Psoas muscle (tissue), 8 donors: ENCODE measurements around the gene AGBL2. TPM values are rescaled to one million over a fixed set of nuclear protein-coding genes. Genes with fewer than 3 reads are reported as not detected.
"Not testable (repeated sequence)": the region's sequence is repeated elsewhere in the genome, so short reads cannot be mapped to it uniquely, and the experiment has no call there.

Source experiments
- ATAC-seq, 4 donors: fragments of 200-7000 bp; cut with Tn5 transposase; one replicate each; pipeline ENCODE4 v1.9.1; 2020; ENCODE audit warnings: moderate library complexity in 3 of 4, mild to moderate bottlenecking in 2 of 4
- DNase-seq, 2 donors: peaks; one replicate each; pipeline ENCODE4 v3.0.0-alpha.2; 2020
- H3K27ac ChIP-seq: fragments of 200-600 bp; one replicate; pipeline ENCODE4 v1.8.0; 2022
- H3K27me3 ChIP-seq, 3 donors: fragments of 200-600 bp in 1 of 3; one replicate each; pipeline versions ENCODE4 v1.6.1 to v1.8.0; 2013 to 2022; ENCODE audit warnings: low read length in 2 of 3, mild to moderate bottlenecking in 2 of 3, moderate library complexity in 1 of 3; ENCODE audit not compliant: insufficient read depth in 3 of 3
- H3K36me3 ChIP-seq, 2 donors: fragments of 200-600 bp in 1 of 2; one replicate each; pipeline versions ENCODE4 v1.6.1 to v1.8.0; 2013 to 2022; ENCODE audit warnings: low read depth in 1 of 2, mild to moderate bottlenecking in 1 of 2, moderate library complexity in 1 of 2; ENCODE audit not compliant: insufficient read depth in 1 of 2
- H3K4me1 ChIP-seq: fragments of 200-600 bp; one replicate; pipeline ENCODE4 v1.8.0; 2022
- H3K4me3 ChIP-seq: fragments of 200-600 bp; one replicate; pipeline ENCODE4 v1.8.0; 2022; ENCODE audit warnings: mild to moderate bottlenecking
- H3K9me3 ChIP-seq: fragments of 200-600 bp; one replicate; pipeline ENCODE4 v1.8.0; 2022
- WGBS, 3 donors: extraction: QIAGEN DNeasy Blood & Tissue Kit; methylation state at CpG; one replicate each; pipeline versions ENCODE4 v1.1.6 to v1.1.7; 2013; 5-methylcytosine and 5-hydroxymethylcytosine counted together
- intact Hi-C, 2 donors: fragments of 100-400 bp; cut with DNase I; formaldehyde crosslinking; loops; one replicate each; pipeline versions ENCODE4 v1.11.0 to v1.14.2; 2022
- long read RNA-seq, 2 donors: library from polyadenylated mRNA; unstranded; transcript quantifications; one replicate each; pipeline ENCODE4 v2.0.0, GENCODE V29; 2021
- polyA plus RNA-seq, 3 donors: library from polyadenylated mRNA; stranded (reverse); fragments of 200-250 nt; gene quantifications; one replicate each; pipeline ENCODE4 v1.2.3, GENCODE V29; 2013
- total RNA-seq, 4 donors: library from RNA; stranded (reverse); fragmentation: NEBNext Ultra II Directional in 2 of 4; extraction: Animal tissue kit (Norgen Biotek cat#: 25700) in 2 of 4; gene quantifications; one replicate each; pipeline versions ENCODE4 v1.2.1 to v1.2.4, GENCODE V29; 2021 to 2023
- TF ChIP-seq, protein P1 (sequence below): fragments of 200-600 bp; IDR thresholded peaks from one replicate; pipeline ENCODE4 v1.8.0; 2022; ENCODE audit warnings: antibody characterized with exemption
- donor health status: healthy with polysubstance abuse.
- donor health status: DM: no; HTN: no; CAD: no; lungs with moderate emphysema.
- donor health status: Bipolar disorder and iron deficiency.
- donor health status: healthy.
- donor health status: DM: yes; HTN: yes; CAD: no.
- donor health status: DM: no; HTN: no; CAD: no.
- donor health status: DM: no; HTN: no; CAD: no.
- donor health status: DM: yes; HTN: yes; CAD: no.

Gene AGBL2, protein sequence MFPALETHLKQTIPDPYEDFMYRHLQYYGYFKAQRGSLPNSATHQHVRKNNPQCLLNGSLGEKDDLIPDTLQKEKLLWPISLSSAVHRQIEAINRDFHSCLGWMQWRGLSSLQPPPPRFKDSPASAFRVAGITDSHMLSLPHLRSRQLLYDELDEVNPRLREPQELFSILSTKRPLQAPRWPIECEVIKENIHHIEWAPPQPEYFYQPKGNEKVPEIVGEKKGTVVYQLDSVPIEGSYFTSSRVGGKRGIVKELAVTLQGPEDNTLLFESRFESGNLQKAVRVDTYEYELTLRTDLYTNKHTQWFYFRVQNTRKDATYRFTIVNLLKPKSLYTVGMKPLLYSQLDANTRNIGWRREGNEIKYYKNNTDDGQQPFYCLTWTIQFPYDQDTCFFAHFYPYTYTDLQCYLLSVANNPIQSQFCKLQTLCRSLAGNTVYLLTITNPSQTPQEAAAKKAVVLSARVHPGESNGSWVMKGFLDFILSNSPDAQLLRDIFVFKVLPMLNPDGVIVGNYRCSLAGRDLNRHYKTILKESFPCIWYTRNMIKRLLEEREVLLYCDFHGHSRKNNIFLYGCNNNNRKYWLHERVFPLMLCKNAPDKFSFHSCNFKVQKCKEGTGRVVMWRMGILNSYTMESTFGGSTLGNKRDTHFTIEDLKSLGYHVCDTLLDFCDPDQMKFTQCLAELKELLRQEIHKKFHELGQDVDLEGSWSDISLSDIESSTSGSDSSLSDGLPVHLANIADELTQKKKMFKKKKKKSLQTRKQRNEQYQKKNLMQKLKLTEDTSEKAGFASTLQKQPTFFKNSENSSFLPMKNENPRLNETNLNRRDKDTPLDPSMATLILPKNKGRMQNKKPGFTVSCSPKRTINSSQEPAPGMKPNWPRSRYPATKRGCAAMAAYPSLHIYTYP
- under 1 TPM in 3 of 4 donors, not detected in 1; 0.15 to 0.76 (median 0.22) TPM for total RNA-seq
- under 1 TPM in 2 of 3 donors, not detected in 1; 0.04 to 0.10 TPM for polyA plus RNA-seq
- long read RNA-seq, donor 1, result 0 reads
- long read RNA-seq, donor 2, result 0 reads

DNA sequence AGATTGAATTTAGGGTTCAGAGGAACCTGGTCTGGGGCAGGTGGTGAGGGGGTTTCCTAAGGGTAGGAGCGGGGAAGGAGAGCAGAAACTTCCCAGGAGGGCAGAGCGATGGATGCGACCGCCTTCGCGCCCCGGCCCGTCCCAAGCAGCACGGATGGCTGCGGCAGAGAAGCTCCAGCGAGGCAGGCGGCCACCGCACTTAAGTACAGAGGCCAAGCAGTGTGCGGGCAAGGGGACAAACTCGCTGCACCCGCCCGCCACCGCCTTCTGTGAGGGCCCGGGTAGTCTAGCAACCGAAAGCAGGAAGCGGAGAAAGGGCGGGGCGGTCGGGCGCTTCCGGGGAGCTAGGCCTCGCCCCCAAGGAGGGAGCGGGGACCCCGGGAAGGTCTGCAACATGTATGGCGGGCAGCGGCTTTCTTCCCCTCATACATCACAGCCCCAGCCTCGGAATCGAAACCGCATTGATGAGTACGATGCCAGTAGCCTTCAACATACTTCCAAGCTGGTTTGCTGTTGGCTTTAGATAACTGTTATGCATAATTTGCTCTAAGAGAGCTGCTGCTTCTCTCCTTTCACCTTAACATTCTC lies at the start of gene AGBL2:
TSS of gene AGBL2 (minus strand) at position 288 of the 588 bp plus-strand sequence. CDS start 719 bp downstream, outside the sequence.
- peaks cover 4% of the 10 kb centered on the region for H3K4me1 ChIP-seq
- 0 to 1% (median 0%) methylated on average over 30 to 35 of the region's 35 CpGs for WGBS, 3 donors
- peak within 1 kb of the TSS; percentile 78 for H3K4me3 ChIP-seq
- DNase-seq (peak; percentile 77 to 85), ATAC-seq (peak; percentile 72 to 89 (median 78))
- no peaks in the 10 kb centered on the region for H3K9me3 ChIP-seq
- peaks cover 3 to 43% of the 10 kb centered on the region in 2 donors for H3K36me3 ChIP-seq
- peak within 1 kb of the TSS; percentile 19 for H3K27ac ChIP-seq
- TF ChIP-seq, protein P1, sequence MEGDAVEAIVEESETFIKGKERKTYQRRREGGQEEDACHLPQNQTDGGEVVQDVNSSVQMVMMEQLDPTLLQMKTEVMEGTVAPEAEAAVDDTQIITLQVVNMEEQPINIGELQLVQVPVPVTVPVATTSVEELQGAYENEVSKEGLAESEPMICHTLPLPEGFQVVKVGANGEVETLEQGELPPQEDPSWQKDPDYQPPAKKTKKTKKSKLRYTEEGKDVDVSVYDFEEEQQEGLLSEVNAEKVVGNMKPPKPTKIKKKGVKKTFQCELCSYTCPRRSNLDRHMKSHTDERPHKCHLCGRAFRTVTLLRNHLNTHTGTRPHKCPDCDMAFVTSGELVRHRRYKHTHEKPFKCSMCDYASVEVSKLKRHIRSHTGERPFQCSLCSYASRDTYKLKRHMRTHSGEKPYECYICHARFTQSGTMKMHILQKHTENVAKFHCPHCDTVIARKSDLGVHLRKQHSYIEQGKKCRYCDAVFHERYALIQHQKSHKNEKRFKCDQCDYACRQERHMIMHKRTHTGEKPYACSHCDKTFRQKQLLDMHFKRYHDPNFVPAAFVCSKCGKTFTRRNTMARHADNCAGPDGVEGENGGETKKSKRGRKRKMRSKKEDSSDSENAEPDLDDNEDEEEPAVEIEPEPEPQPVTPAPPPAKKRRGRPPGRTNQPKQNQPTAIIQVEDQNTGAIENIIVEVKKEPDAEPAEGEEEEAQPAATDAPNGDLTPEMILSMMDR, result no peak
- intact Hi-C loops, result no loop called here
- H3K27me3 ChIP-seq, result no peaks in the 10 kb centered on the region

DNA sequence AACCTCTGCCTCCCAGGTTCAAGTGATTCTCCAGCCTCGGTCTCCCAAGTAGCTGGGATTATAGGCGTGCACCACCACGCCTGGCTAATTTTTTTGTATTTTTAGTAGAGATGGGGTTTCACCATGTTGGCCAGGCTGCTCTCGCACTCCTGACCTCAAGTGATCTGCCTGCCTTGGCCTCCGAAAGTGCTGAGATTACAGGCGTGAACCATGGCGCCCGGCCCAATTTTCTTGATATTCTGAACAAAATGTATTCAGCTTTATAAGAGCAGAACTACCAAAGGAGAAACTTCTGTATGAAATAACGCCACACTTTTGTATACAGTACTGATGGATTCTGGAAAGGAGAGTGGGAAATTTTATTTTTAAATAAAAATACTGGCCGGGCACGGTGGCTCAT lies 44.1 kb upstream of the AGBL2 start:
- DNase-seq, H3K27me3 ChIP-seq, H3K4me1 ChIP-seq, intact Hi-C loops, H3K9me3 ChIP-seq, H3K27ac ChIP-seq, ATAC-seq, H3K4me3 ChIP-seq: not testable (repeated sequence)
- H3K36me3 ChIP-seq, result peaks cover 0 to 91% of the 10 kb centered on the region in 2 donors
- WGBS, 3 donors, result 72 to 89% (median 73%) methylated on average over 11 of the region's 11 CpGs

- no peaks in the 10 kb centered on the region for H3K27me3 ChIP-seq
- DNase-seq, result no peak
- H3K27ac ChIP-seq, result no peak overlapping the region
- H3K4me1 ChIP-seq, result no peaks in the 10 kb centered on the region
- H3K9me3 ChIP-seq, result no peaks in the 10 kb centered on the region
- 94 to 98% (median 96%) methylated on average over 4 of the region's 4 CpGs for WGBS, 3 donors
- intact Hi-C loops, result no loop called here
- no peak overlapping the region for H3K4me3 ChIP-seq
- TF ChIP-seq, protein P1, result no peak
- no peak for ATAC-seq
- peaks cover 10 to 94% of the 10 kb centered on the region in 2 donors for H3K36me3 ChIP-seq
Observed at GRCh38 chr11:47756208-47756607, 41.0 kb upstream of the AGBL2 start.

DNA sequence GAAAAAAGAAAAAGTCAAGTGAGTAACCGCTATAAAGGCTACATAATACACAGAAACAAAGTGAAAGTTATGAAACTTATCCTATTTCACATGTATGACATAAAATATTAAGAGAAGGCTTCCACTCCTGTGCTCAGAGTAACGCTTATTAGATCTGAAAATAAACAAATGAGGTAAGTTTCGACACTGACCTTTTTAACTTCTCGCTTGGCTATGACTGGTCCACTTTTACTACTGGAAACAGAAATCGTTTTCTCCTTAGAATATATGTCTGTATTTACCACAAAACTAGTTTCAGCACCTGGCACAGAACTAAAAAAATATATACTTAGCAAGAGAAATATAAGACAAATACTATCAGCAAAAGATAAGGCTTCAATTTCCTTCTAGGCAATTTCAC lies 35.6 kb upstream of the AGBL2 start:
- H3K27me3 ChIP-seq, result no peaks in the 10 kb centered on the region
- intact Hi-C loops, result no loop called here
- no peak for DNase-seq
- H3K27ac ChIP-seq, result no peak overlapping the region
- peaks cover 12 to 94% of the 10 kb centered on the region in 2 donors for H3K36me3 ChIP-seq
- ATAC-seq, result no peak
- no peaks in the 10 kb centered on the region for H3K4me1 ChIP-seq
- no peaks in the 10 kb centered on the region for H3K9me3 ChIP-seq
- TF ChIP-seq, protein P1, result no peak
- 88 to 93% (median 88%) methylated on average over 5 of the region's 5 CpGs for WGBS, 3 donors
- no peak overlapping the region for H3K4me3 ChIP-seq

- not testable (repeated sequence) for ATAC-seq, H3K27ac ChIP-seq, H3K4me1 ChIP-seq, DNase-seq, H3K27me3 ChIP-seq, H3K4me3 ChIP-seq, H3K9me3 ChIP-seq
- peaks cover 10 to 100% of the 10 kb centered on the region in 2 donors for H3K36me3 ChIP-seq
- 81 to 92% (median 91%) methylated on average over 7 of the region's 7 CpGs for WGBS, 3 donors
- intact Hi-C loops, result loop anchor here in 1 of 2 donors (5.0 kb wide), 1 partner anchor 75 kb away; no protein-coding TSS in a partner anchor
Observed at GRCh38 chr11:47742494-47742893, 27.3 kb upstream of the AGBL2 start.

GRCh38 chr11:47737817-47738216 lies 22.6 kb upstream of the AGBL2 start:
- H3K4me1 ChIP-seq, ATAC-seq, intact Hi-C loops, H3K27ac ChIP-seq, H3K9me3 ChIP-seq, H3K27me3 ChIP-seq, H3K4me3 ChIP-seq, DNase-seq: not testable (repeated sequence)
- WGBS, 3 donors, result 68 to 83% (median 77%) methylated on average over 7 of the region's 7 CpGs
- H3K36me3 ChIP-seq, result peaks cover 5 to 100% of the 10 kb centered on the region in 2 donors
